Muscle of leg (tissue), 11 donors: ENCODE measurements around the gene SIRT3. TPM values are rescaled to one million over a fixed set of nuclear protein-coding genes. Genes with fewer than 3 reads are reported as not detected.

Experiments
- DNase-seq: peaks from one replicate; pipeline ENCODE4 v3.0.0; 2013
- H3K27ac ChIP-seq: one replicate; pipeline ENCODE4 v1.5.1; 2013; ENCODE audit warnings: mild to moderate bottlenecking, low read length, control low read depth
- H3K27me3 ChIP-seq: one replicate; pipeline ENCODE4 v1.6.1; 2013; ENCODE audit warnings: low read length; ENCODE audit not compliant: control insufficient read depth, insufficient read depth
- H3K36me3 ChIP-seq: one replicate; pipeline ENCODE4 v1.6.1; 2013; ENCODE audit warnings: low read length; ENCODE audit not compliant: control insufficient read depth, insufficient read depth
- H3K4me1 ChIP-seq: one replicate; pipeline ENCODE4 v1.6.1; 2013; ENCODE audit warnings: low read length; ENCODE audit not compliant: control insufficient read depth, insufficient read depth
- H3K4me3 ChIP-seq: one replicate; pipeline ENCODE4 v1.5.1; 2013; ENCODE audit warnings: low read length, control low read depth
- H3K9me3 ChIP-seq: replicated peaks from 2 replicates; pipeline ENCODE4 v1.6.1; 2013; ENCODE audit warnings: low read depth, low read length; ENCODE audit not compliant: control insufficient read depth
- WGBS: methylation state at CpG from one replicate; pipeline ENCODE4 v1.1.5; 2013; ENCODE audit warnings: missing lambda C conversion rate; ENCODE audit not compliant: insufficient coverage; 5-methylcytosine and 5-hydroxymethylcytosine counted together
- polyA plus RNA-seq, 8 donors: library from polyadenylated mRNA; unstranded; fragments of 120-200 nt; gene quantifications; one replicate each; pipeline versions ENCODE4 v1.2.1 to v1.2.3, GENCODE V29; 2013; ENCODE audit warnings: inconsistent platforms in 1 of 8, low replicate concordance in 1 of 8; ENCODE audit not compliant: insufficient read length in 8 of 8, insufficient read depth in 1 of 8
- total RNA-seq: library from RNA; stranded (reverse); fragments of 120-200 nt; gene quantifications from one replicate; pipeline ENCODE4 v1.2.4, GENCODE V29; 2013

Gene SIRT3
- total and polyA plus RNA-seq, 9 donors: 13.7 to 27.1 (median 23.8) TPM

DNA sequence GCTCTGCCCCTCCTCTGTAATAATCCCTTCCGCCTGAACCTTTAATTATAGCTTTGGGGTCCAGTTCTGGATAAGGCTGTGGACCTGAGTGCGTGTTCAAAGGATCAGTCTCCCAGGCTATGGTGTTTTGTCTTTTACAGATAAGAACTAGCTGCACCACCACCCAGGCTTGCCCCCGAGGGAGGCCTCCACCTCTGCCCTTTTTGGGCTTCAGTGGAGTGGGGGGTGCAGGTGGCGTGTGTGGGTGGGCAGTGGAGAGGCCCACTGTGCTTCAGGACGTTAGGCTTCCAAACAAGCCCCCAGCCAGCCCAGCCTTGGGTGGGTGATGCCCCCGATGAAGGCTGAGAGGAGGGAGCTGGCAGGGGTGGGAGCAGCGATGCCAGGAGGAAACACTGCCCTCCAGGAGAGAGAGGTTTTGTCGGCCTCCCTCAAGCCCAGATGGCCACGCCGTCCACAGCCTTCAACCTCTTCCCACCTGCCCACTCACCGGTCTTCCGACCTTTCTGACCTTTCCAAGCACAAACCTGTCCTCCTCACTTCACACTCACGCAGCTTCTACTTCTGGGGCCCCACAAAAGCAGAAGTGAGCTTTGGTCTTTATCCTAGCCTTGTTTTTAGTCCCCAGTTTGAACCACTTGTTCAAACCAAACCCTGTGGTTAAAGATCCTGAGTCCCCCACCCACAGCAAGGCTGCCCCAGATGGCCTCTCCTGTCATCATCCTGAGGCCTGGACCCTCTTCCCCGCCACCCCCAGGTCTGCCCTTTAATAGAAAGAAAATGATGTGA lies 21.0 kb upstream of the SIRT3 start:
- no peak for DNase-seq
- H3K4me3 ChIP-seq: no peak overlapping the region
- H3K27me3 ChIP-seq: no peaks in the 10 kb centered on the region
- H3K27ac ChIP-seq: no peak overlapping the region
- peaks cover 17% of the 10 kb centered on the region for H3K36me3 ChIP-seq
- 78% methylated on average over 10 of the region's 14 CpGs for WGBS
- H3K9me3 ChIP-seq: no peaks in the 10 kb centered on the region
- peaks cover 4% of the 10 kb centered on the region for H3K4me1 ChIP-seq

DNA sequence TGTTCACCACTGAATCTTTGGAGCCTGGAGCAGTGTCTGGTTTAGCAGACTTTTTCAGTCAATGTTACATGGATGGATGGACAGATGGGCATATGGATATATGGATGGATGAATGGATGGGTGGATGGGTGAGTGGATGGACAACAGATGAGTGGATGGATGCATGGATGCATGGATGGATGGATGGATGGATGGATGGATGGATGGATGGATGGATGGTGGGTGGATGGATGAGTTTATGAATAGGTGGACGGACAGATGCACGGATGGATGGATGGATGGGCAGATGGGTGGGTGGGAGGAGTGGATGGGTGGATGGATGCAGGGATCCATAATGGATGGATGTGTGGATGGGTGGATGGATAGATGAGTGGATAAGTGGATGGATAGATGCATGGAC lies 19.7 kb upstream of the SIRT3 start:
- no peak overlapping the region for H3K27ac ChIP-seq
- peaks cover 29% of the 10 kb centered on the region for H3K36me3 ChIP-seq
- H3K4me3 ChIP-seq: no peak overlapping the region
- peaks cover 4% of the 10 kb centered on the region for H3K4me1 ChIP-seq
- no peak for DNase-seq
- 98% methylated on average over 2 of the region's 2 CpGs for WGBS
- H3K9me3 ChIP-seq: no peaks in the 10 kb centered on the region
- H3K27me3 ChIP-seq: no peaks in the 10 kb centered on the region

- no peak overlapping the region for H3K4me3 ChIP-seq
- no peaks in the 10 kb centered on the region for H3K9me3 ChIP-seq
- H3K4me1 ChIP-seq: peaks cover 4% of the 10 kb centered on the region
- peaks cover 35% of the 10 kb centered on the region for H3K36me3 ChIP-seq
- H3K27ac ChIP-seq: no peak overlapping the region
- no CpG with 5 or more reads among the region's 3 CpGs for WGBS
- DNase-seq: no peak
- no peaks in the 10 kb centered on the region for H3K27me3 ChIP-seq
Measured at GRCh38 chr11:255176-255575, 19.0 kb upstream of the SIRT3 start.

DNA sequence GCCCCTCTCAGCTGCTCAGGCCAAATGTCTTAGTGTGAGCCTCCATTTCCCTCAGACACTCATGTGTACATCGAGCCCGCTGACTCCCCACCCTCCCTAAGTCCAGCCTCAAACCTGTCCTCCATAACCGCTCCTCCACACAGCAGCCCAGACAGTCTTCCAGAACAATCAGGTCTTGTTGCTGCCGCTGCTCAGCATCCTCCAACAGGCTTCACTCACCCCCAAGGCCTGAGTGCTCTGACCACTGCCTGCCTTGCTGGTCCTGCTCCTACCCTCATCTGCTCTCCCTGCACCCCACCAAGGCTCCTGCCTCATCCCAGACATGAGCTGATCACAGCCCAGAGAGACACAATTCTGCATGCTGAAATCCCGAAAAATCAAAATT lies 17.7 kb upstream of the SIRT3 start:
- no peaks in the 10 kb centered on the region for H3K9me3 ChIP-seq
- H3K27ac ChIP-seq: no peak overlapping the region
- H3K4me1 ChIP-seq: peaks cover 4% of the 10 kb centered on the region
- H3K36me3 ChIP-seq: peaks cover 45% of the 10 kb centered on the region
- whole genome bisulfite sequencing: 86% methylated on average over 4 of the region's 5 CpGs
- no peak overlapping the region for H3K4me3 ChIP-seq
- no peak for DNase-seq
- H3K27me3 ChIP-seq: no peaks in the 10 kb centered on the region

GRCh38 chr11:253160-253885 lies 17.2 kb upstream of the SIRT3 start:
- H3K9me3 ChIP-seq: no peaks in the 10 kb centered on the region
- no peak for DNase-seq
- H3K36me3 ChIP-seq: peaks cover 49% of the 10 kb centered on the region
- no peak overlapping the region for H3K27ac ChIP-seq
- 69% methylated on average over 13 of the region's 13 CpGs for WGBS
- peaks cover 4% of the 10 kb centered on the region for H3K4me1 ChIP-seq
- H3K27me3 ChIP-seq: no peaks in the 10 kb centered on the region
- H3K4me3 ChIP-seq: no peak overlapping the region

GRCh38 chr11:252666-253065 lies 16.5 kb upstream of the SIRT3 start:
- no CpG with 5 or more reads among the region's 8 CpGs for WGBS
- Histone ChIP-seq H3K4me3 (no peak overlapping the region), H3K36me3 (peaks cover 53% of the 10 kb centered on the region), H3K9me3 (no peaks in the 10 kb centered on the region), H3K4me1 (peaks cover 4% of the 10 kb centered on the region), H3K27me3 (no peaks in the 10 kb centered on the region), H3K27ac (no peak overlapping the region)
- DNase-seq: no peak

DNA sequence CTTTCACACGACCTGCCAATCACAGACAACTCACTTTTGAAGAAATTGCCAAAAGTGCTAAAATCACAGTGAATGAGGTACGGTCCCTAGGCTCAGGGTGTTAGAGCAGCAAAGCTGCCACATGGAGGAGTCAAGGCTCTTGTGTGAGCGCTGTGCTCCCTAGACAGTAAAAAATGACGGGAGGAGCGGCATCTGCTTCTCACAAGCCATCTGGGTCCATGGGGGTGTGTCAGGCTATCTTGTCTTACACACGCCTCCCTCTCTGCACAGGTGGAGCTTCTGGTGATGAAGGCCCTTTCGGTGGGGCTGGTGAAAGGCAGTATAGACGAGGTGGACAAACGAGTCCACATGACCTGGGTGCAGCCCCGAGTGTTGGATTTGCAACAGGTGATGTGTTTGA lies 15.4 kb upstream of the SIRT3 start:
- DNase-seq: no peak
- Histone ChIP-seq H3K4me3 (no peak overlapping the region), H3K4me1 (peaks cover 4% of the 10 kb centered on the region), H3K36me3 (peaks cover 61% of the 10 kb centered on the region), H3K9me3 (no peaks in the 10 kb centered on the region), H3K27me3 (no peaks in the 10 kb centered on the region), H3K27ac (no peak overlapping the region)
- 65% methylated on average over 7 of the region's 10 CpGs for WGBS

GRCh38 chr11:250740-251299 lies 14.7 kb upstream of the SIRT3 start:
- H3K4me3 ChIP-seq: no peak overlapping the region
- H3K9me3 ChIP-seq: no peaks in the 10 kb centered on the region
- DNase-seq: peak; percentile 50
- H3K27me3 ChIP-seq: no peaks in the 10 kb centered on the region
- no peak overlapping the region for H3K27ac ChIP-seq
- 67% methylated on average over 9 of the region's 10 CpGs for WGBS
- H3K36me3 ChIP-seq: peaks cover 68% of the 10 kb centered on the region
- H3K4me1 ChIP-seq: peaks cover 4% of the 10 kb centered on the region

GRCh38 chr11:250274-250673 lies 14.1 kb upstream of the SIRT3 start:
- H3K4me1 ChIP-seq: peaks cover 4% of the 10 kb centered on the region
- WGBS: 60% methylated on average over 1 of the region's 5 CpGs
- DNase-seq: no peak
- H3K36me3 ChIP-seq: peaks cover 72% of the 10 kb centered on the region
- H3K9me3 ChIP-seq: no peaks in the 10 kb centered on the region
- no peak overlapping the region for H3K4me3 ChIP-seq
- H3K27me3 ChIP-seq: no peaks in the 10 kb centered on the region
- H3K27ac ChIP-seq: no peak overlapping the region

- H3K27ac ChIP-seq: no peak overlapping the region
- no peak for DNase-seq
- no peaks in the 10 kb centered on the region for H3K27me3 ChIP-seq
- WGBS: 75% methylated on average over 6 of the region's 8 CpGs
- no peaks in the 10 kb centered on the region for H3K9me3 ChIP-seq
- H3K4me3 ChIP-seq: no peak overlapping the region
- peaks cover 82% of the 10 kb centered on the region for H3K36me3 ChIP-seq
- peaks cover 4% of the 10 kb centered on the region for H3K4me1 ChIP-seq
Measured at GRCh38 chr11:249062-249461, 12.9 kb upstream of the SIRT3 start.
